HEK293 (cell line): ENCODE results near the gene GSG1L.
A peak's percentile ranks its signal among the peaks of the same experiment; 100 is the strongest.

Source experiments
- CTCF ChIA-PET: fragments of 350-600 bp; formaldehyde crosslinking; extraction: SDS; loops from one replicate; lab custom pipeline; 2021; ENCODE audit warnings: antibody characterized with exemption; lab: Yijun Ruan, JAX
- POLR2A ChIA-PET: fragments of 300-600 bp; formaldehyde crosslinking; extraction: SDS; loops from one replicate; lab custom pipeline; 2020; ENCODE audit warnings: antibody characterized with exemption, inconsistent platforms; lab: Yijun Ruan, JAX
- H3K27ac ChIP-seq: fragments of 200-500 bp; sonication (Bioruptor generic); 2 replicates; pipeline ENCODE4 v1.5.1; 2014; ENCODE audit warnings: low read depth, low read length, control low read depth, inconsistent platforms; ENCODE audit errors: extremely low read depth
- H3K36me3 ChIP-seq, 2 experiments: fragments of 200-500 bp in 1 of 2; sonication (Bioruptor generic) in 1 of 2; 1 replicate in 1 of 2; 2 replicates in 1 of 2; pipeline ENCODE4 v1.5.1; 2014 to 2017; ENCODE audit warnings: inconsistent platforms in 2 of 2, low read length in 2 of 2; ENCODE audit not compliant: control insufficient read depth in 2 of 2, insufficient read depth in 1 of 2
- H3K4me1 ChIP-seq: fragments of 200-500 bp; sonication (Bioruptor generic); 2 replicates; pipeline ENCODE4 v1.5.1; 2014; ENCODE audit warnings: mild to moderate bottlenecking, low read length, inconsistent platforms; ENCODE audit not compliant: control insufficient read depth, insufficient read depth
- H3K4me3 ChIP-seq: 2 replicates; pipeline ENCODE4 v1.5.1; 2011; ENCODE audit warnings: low read depth, mild to moderate bottlenecking, control low read depth, low read length, moderate library complexity
- H3K9me3 ChIP-seq: fragments of 200-500 bp; sonication (Bioruptor generic); 2 replicates; pipeline ENCODE4 v1.5.1; 2014; ENCODE audit warnings: low read depth, low read length, inconsistent platforms; ENCODE audit not compliant: control insufficient read depth, insufficient read depth
- SP7 ChIP-seq: fragments of 450-650 bp; formaldehyde crosslinking; IDR thresholded peaks from 2 replicates; pipeline ENCODE4 v1.5.1; 2016; ENCODE audit warnings: missing biosample characterization, missing genetic modification characterization
- YY2 ChIP-seq: fragments of 450-650 bp; formaldehyde crosslinking; IDR thresholded peaks from 2 replicates; pipeline ENCODE4 v1.5.1; 2016; ENCODE audit warnings: missing biosample characterization, missing genetic modification characterization
- ZFP41 ChIP-seq: fragments of 450-650 bp; formaldehyde crosslinking; IDR thresholded peaks from 2 replicates; pipeline ENCODE4 v1.5.1; 2016; ENCODE audit warnings: missing biosample characterization, missing genetic modification characterization, borderline replicate concordance
- ZNF302 ChIP-seq: fragments of 450-650 bp; formaldehyde crosslinking; IDR thresholded peaks from 2 replicates; pipeline ENCODE4 v1.5.1; 2016; ENCODE audit warnings: missing biosample characterization, missing genetic modification characterization, low read depth
- ZNF416 ChIP-seq: fragments of 450-650 bp; formaldehyde crosslinking; IDR thresholded peaks from 2 replicates; pipeline ENCODE4 v1.5.1; 2016; ENCODE audit warnings: missing biosample characterization, missing genetic modification characterization
- ZNF426 ChIP-seq: fragments of 450-650 bp; formaldehyde crosslinking; IDR thresholded peaks from 2 replicates; pipeline ENCODE4 v1.5.1; 2017; ENCODE audit warnings: missing biosample characterization, missing genetic modification characterization, mild to moderate bottlenecking, inconsistent platforms, moderate library complexity
- ZNF501 ChIP-seq: fragments of 450-650 bp; formaldehyde crosslinking; IDR thresholded peaks from 2 replicates; pipeline ENCODE4 v1.5.1; 2016; ENCODE audit warnings: missing biosample characterization, missing genetic modification characterization
- ZNF555 ChIP-seq: fragments of 450-650 bp; formaldehyde crosslinking; conservative IDR thresholded peaks from 2 replicates; pipeline ENCODE4 v1.5.1; 2017; ENCODE audit warnings: missing biosample characterization, mild to moderate bottlenecking, missing genetic modification characterization, inconsistent platforms
- ZNF768 ChIP-seq: fragments of 450-650 bp; formaldehyde crosslinking; IDR thresholded peaks from 2 replicates; pipeline ENCODE4 v1.5.1; 2018; ENCODE audit warnings: missing biosample characterization, mild to moderate bottlenecking, missing genetic modification characterization
- ZSCAN23 ChIP-seq: fragments of 450-650 bp; formaldehyde crosslinking; IDR thresholded peaks from 2 replicates; pipeline ENCODE4 v1.5.1; 2016; ENCODE audit warnings: missing biosample characterization, missing genetic modification characterization
- TF ChIP-seq, protein P1 (sequence below): fragments of 450-650 bp; formaldehyde crosslinking; IDR thresholded peaks from 2 replicates; pipeline ENCODE4 v1.5.1; 2016; ENCODE audit warnings: missing biosample characterization, missing genetic modification characterization
- TF ChIP-seq, protein P2 (sequence below): fragments of 450-650 bp; formaldehyde crosslinking; IDR thresholded peaks from 2 replicates; pipeline ENCODE4 v1.5.1; 2017; ENCODE audit warnings: missing biosample characterization, missing genetic modification characterization
- TF ChIP-seq, protein P3 (sequence below): fragments of 450-650 bp; formaldehyde crosslinking; IDR thresholded peaks from 2 replicates; pipeline ENCODE4 v1.5.1; 2016; ENCODE audit warnings: missing biosample characterization, missing genetic modification characterization
- TF ChIP-seq, protein P4 (sequence below): fragments of 450-650 bp; formaldehyde crosslinking; IDR thresholded peaks from 2 replicates; pipeline ENCODE4 v1.5.1; 2017; ENCODE audit warnings: missing biosample characterization, missing genetic modification characterization

GSG1L gene

DNA sequence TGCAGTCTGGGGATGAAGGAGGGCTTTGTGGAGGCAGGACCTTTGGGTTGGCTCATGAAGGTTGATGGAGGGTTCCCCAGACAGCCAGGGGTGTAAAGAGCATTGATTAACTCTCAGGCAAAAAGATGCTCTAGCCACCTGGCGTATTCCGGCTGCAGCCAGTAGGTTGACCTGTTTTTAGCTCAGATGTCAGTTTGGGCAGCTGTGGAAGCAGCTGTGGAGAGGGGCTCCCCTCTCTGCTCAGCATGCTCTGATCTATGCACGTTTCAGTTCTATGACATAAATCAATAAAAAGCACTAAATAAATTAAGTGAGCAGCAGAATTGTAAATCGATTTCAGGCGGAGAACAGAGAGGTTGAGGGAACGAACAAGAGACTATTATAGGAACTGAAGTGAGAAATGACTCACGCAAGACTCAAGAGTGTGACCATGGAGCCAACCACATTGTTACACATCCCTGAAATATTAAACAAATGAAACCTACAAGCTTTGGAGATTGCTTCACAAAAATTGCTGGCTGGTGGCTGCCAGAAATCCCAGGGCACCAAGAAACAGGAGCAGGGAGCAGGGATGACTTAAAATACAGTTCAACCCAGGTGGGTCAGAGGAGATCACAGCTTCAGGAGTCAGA, 111.9 kb downstream of the GSG1L start (continued):
- TF ChIP-seq, protein P1, sequence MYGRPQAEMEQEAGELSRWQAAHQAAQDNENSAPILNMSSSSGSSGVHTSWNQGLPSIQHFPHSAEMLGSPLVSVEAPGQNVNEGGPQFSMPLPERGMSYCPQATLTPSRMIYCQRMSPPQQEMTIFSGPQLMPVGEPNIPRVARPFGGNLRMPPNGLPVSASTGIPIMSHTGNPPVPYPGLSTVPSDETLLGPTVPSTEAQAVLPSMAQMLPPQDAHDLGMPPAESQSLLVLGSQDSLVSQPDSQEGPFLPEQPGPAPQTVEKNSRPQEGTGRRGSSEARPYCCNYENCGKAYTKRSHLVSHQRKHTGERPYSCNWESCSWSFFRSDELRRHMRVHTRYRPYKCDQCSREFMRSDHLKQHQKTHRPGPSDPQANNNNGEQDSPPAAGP (tag by site-specific recombination): no peak

DNA sequence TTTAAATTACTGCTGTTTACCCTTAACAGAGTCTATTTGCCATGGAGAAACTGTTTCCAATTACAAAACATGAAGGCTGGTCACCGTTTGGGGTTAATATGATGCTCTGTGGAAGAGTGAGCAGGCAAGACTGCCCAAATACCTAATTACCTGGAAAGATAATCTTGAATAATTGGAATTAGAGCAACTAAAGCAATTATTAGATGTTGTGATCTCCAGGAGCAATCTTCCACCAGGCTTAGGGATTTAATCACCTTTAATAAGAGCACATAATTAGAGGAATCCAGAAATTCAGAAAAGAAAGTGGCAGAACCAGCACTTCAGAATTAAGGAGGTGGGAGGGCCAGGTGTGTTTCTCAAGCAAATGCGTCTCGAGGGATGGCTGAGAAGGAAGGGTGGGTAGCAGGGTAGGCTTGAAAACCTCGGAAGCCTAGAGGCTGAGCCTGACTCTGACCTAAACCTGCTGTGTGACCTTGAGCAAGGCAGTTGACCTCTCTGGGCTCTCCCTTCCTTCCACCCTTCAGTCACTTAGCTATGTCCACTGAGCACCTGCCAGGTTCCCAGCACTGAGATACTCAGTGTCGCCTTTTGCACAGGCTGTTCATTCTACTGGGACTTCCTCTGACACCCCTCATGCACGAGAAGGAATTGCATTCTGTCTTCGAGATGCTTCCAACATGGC, 113.2 kb downstream of the GSG1L start:
- Histone ChIP-seq H3K36me3 (no peaks in the 10 kb centered on the region), H3K4me3 (no peak overlapping the region), H3K9me3 (no peaks in the 10 kb centered on the region), H3K4me1 (no peaks in the 10 kb centered on the region), H3K27ac (no peak overlapping the region)
- CTCF ChIA-PET: no interaction called here
- POLR2A ChIA-PET: interaction anchor here (0.5 kb wide), 1 partner anchor 94 kb away, joined by 4 read pairs; no protein-coding TSS in a partner anchor
- no peak for TF ChIP-seq ZNF426 (tag by site-specific recombination)
- no peak for TF ChIP-seq ZNF555 (tag by site-specific recombination)
- TF ChIP-seq ZNF416 (tag by site-specific recombination): no peak
- no peak for TF ChIP-seq ZNF302 (tag by site-specific recombination)
- no peak for TF ChIP-seq ZFP41
- TF ChIP-seq YY2: no peak
- TF ChIP-seq, protein P2, sequence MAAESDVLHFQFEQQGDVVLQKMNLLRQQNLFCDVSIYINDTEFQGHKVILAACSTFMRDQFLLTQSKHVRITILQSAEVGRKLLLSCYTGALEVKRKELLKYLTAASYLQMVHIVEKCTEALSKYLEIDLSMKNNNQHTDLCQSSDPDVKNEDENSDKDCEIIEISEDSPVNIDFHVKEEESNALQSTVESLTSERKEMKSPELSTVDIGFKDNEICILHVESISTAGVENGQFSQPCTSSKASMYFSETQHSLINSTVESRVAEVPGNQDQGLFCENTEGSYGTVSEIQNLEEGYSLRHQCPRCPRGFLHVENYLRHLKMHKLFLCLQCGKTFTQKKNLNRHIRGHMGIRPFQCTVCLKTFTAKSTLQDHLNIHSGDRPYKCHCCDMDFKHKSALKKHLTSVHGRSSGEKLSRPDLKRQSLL (tag by site-specific recombination): no peak
- 0 out of 2 replicates have a peak, but pooled peaks have one; percentile 22 for TF ChIP-seq ZNF768 (tag by site-specific recombination)

DNA sequence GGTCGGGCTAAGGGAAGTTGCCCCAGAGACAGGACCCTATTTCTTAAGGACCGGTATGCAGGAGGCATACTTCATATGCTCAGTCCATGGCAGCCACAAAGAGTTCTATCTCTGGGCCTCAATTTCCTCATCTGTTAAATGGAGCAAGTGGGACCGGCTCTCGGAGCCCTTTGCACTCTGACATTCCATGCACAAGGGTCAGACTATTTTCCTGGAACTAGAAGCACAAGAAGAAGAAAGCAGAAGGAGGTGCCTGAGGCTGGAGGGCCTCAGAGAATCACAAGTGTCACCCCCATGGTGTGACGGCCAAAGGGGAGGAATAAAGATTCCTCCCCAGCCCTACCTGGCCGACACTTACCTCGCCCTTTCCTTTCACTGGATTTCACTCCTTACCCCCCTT, 115.8 kb downstream of the GSG1L start:
- TF ChIP-seq, protein P3, sequence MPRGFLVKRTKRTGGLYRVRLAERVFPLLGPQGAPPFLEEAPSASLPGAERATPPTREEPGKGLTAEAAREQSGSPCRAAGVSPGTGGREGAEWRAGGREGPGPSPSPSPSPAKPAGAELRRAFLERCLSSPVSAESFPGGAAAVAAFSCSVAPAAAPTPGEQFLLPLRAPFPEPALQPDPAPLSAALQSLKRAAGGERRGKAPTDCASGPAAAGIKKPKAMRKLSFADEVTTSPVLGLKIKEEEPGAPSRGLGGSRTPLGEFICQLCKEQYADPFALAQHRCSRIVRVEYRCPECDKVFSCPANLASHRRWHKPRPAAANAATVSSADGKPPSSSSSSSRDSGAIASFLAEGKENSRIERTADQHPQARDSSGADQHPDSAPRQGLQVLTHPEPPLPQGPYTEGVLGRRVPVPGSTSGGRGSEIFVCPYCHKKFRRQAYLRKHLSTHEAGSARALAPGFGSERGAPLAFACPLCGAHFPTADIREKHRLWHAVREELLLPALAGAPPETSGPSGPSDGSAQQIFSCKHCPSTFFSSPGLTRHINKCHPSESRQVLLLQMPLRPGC: no peak
- Histone ChIP-seq H3K9me3 (no peaks in the 10 kb centered on the region), H3K4me1 (no peaks in the 10 kb centered on the region), H3K36me3 (no peaks in the 10 kb centered on the region), H3K27ac (no peak overlapping the region), H3K4me3 (no peak overlapping the region)
- POLR2A ChIA-PET: no interaction called here
- CTCF ChIA-PET: no interaction called here

DNA sequence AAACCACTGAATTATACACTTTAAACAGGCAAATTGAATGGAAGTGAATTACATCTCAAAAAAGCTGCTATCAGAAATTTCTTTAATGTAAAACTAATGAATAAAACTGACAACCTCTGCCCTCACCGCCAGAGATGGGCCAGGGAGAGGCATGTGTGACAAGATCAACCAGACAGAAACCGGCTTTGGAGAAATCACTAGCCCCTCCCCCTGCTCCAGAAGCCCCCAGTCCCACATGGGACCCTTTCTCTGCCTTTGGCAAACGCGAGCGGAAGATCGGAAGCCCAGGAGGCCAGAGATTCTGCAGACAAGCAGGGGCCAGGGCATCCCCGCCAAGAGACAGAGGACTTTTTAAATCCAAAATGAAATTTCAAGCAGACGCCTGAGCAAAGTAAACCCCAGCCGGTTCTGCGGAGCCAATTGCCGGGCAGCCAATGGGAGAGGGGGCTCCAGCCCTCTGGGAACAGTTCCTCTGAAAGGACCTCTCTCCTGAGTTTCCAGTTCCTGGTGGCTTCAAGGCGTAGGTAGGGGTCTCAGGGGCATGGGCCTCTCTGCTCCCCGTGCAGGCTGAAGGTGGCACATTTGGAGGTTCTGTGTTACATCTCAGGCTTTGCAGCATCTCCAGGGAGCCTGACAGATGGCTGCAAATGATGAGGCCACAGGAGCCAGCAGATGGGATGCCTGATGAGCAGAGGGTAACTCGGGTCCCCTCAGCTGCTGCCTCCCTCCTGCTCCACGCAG, 118.1 kb downstream of the GSG1L start:
- H3K9me3 ChIP-seq: no peaks in the 10 kb centered on the region
- H3K4me3 ChIP-seq: no peak overlapping the region
- ChIA-PET CTCF (interaction anchor here (0.8 kb wide), 1 partner anchor 590 kb away, joined by 3 read pairs; no protein-coding TSS in a partner anchor), POLR2A (no interaction called here)
- TF ChIP-seq SP7 (tag by site-specific recombination) (no peak), ZSCAN23 (tag by site-specific recombination) (no peak), ZNF501 (no peak)
- TF ChIP-seq, protein P4, sequence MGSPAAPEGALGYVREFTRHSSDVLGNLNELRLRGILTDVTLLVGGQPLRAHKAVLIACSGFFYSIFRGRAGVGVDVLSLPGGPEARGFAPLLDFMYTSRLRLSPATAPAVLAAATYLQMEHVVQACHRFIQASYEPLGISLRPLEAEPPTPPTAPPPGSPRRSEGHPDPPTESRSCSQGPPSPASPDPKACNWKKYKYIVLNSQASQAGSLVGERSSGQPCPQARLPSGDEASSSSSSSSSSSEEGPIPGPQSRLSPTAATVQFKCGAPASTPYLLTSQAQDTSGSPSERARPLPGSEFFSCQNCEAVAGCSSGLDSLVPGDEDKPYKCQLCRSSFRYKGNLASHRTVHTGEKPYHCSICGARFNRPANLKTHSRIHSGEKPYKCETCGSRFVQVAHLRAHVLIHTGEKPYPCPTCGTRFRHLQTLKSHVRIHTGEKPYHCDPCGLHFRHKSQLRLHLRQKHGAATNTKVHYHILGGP (tag by site-specific recombination): no peak
- no peaks in the 10 kb centered on the region for H3K36me3 ChIP-seq
- no peak overlapping the region for H3K27ac ChIP-seq
- no peaks in the 10 kb centered on the region for H3K4me1 ChIP-seq
